IPS-20b (cell line): Measurements from ENCODE around the gene ACTA2.

Experiments
- H3K27ac ChIP-seq: one replicate; pipeline ENCODE4 v1.5.1; 2013; ENCODE audit warnings: low read length
- H3K27me3 ChIP-seq: 2 replicates; pipeline ENCODE4 v1.6.1; 2013; ENCODE audit warnings: mild to moderate bottlenecking, low read length, inconsistent platforms; ENCODE audit not compliant: insufficient read depth
- H3K36me3 ChIP-seq: 2 replicates; pipeline ENCODE4 v1.6.1; 2013; ENCODE audit warnings: low read depth, mild to moderate bottlenecking, inconsistent platforms, low read length, moderate library complexity; ENCODE audit not compliant: insufficient read depth
- H3K4me1 ChIP-seq: 2 replicates; pipeline ENCODE4 v1.6.1; 2013; ENCODE audit warnings: mild to moderate bottlenecking, control low read depth, inconsistent platforms, low read length, moderate library complexity; ENCODE audit not compliant: insufficient read depth
- H3K4me3 ChIP-seq: 2 replicates; pipeline ENCODE4 v1.5.1; 2013; ENCODE audit warnings: mild to moderate bottlenecking, low read length, inconsistent platforms
- H3K9ac ChIP-seq: 2 replicates; pipeline ENCODE4 v1.6.1; 2013; ENCODE audit warnings: low read depth, mild to moderate bottlenecking, inconsistent platforms, low read length, moderate library complexity
- H3K9me3 ChIP-seq: 2 replicates; pipeline ENCODE4 v1.6.1; 2013; ENCODE audit warnings: mild to moderate bottlenecking, low read depth, low read length, inconsistent platforms; ENCODE audit not compliant: insufficient read depth

ACTA2 gene

GRCh38 chr10:88952647-88953111 lies at the start of gene ACTA2:
Gene ACTA2 (minus strand): TSS chr10:88952773. CDS start chr10:88948930, 3,843 bp downstream.
- Histone ChIP-seq H3K27ac (no peak within 1 kb of the TSS), H3K9me3 (no peaks in the 10 kb centered on the region), H3K9ac (peak within 1 kb of the TSS; percentile 31; the same call in 1 of the 2 replicates), H3K4me1 (peaks cover 11% of the 10 kb centered on the region; the same call in 1 of the 2 replicates), H3K4me3 (no peak within 1 kb of the TSS), H3K27me3 (no peaks in the 10 kb centered on the region), H3K36me3 (no peaks in the 10 kb centered on the region)

- H3K4me1 ChIP-seq: peaks cover 6% of the 10 kb centered on the region; the same call in 1 of the 2 replicates
- H3K36me3 ChIP-seq: no peaks in the 10 kb centered on the region
- no peaks in the 10 kb centered on the region for H3K9me3 ChIP-seq
- H3K9ac ChIP-seq: no peak overlapping the region
- H3K27me3 ChIP-seq: no peaks in the 10 kb centered on the region
- H3K27ac ChIP-seq: no peak overlapping the region
- H3K4me3 ChIP-seq: no peak overlapping the region
Measured at GRCh38 chr10:89001729-89002072, 49.1 kb upstream of the ACTA2 start.

- Histone ChIP-seq H3K4me1 (peaks cover 6% of the 10 kb centered on the region; the same call in 1 of the 2 replicates), H3K4me3 (no peak overlapping the region), H3K9me3 (no peaks in the 10 kb centered on the region), H3K36me3 (no peaks in the 10 kb centered on the region), H3K27me3 (no peaks in the 10 kb centered on the region), H3K9ac (no peak overlapping the region), H3K27ac (no peak overlapping the region)
Measured at GRCh38 chr10:89001024-89001728, 48.6 kb upstream of the ACTA2 start.

GRCh38 chr10:88999625-89000024 lies 47.1 kb upstream of the ACTA2 start:
- H3K9ac ChIP-seq: no peak overlapping the region
- H3K4me1 ChIP-seq: peaks cover 6% of the 10 kb centered on the region; the same call in 1 of the 2 replicates
- H3K4me3 ChIP-seq: no peak overlapping the region
- H3K9me3 ChIP-seq: no peaks in the 10 kb centered on the region
- H3K36me3 ChIP-seq: no peaks in the 10 kb centered on the region
- H3K27me3 ChIP-seq: no peaks in the 10 kb centered on the region
- no peak overlapping the region for H3K27ac ChIP-seq

- Histone ChIP-seq H3K27me3 (peaks cover 4% of the 10 kb centered on the region), H3K4me3 (no peak overlapping the region), H3K9ac (no peak overlapping the region), H3K36me3 (no peaks in the 10 kb centered on the region), H3K9me3 (no peaks in the 10 kb centered on the region), H3K4me1 (peaks cover 12% of the 10 kb centered on the region; the same call in 1 of the 2 replicates), H3K27ac (no peak overlapping the region)
Measured at GRCh38 chr10:88996927-88997326, 44.4 kb upstream of the ACTA2 start.

DNA sequence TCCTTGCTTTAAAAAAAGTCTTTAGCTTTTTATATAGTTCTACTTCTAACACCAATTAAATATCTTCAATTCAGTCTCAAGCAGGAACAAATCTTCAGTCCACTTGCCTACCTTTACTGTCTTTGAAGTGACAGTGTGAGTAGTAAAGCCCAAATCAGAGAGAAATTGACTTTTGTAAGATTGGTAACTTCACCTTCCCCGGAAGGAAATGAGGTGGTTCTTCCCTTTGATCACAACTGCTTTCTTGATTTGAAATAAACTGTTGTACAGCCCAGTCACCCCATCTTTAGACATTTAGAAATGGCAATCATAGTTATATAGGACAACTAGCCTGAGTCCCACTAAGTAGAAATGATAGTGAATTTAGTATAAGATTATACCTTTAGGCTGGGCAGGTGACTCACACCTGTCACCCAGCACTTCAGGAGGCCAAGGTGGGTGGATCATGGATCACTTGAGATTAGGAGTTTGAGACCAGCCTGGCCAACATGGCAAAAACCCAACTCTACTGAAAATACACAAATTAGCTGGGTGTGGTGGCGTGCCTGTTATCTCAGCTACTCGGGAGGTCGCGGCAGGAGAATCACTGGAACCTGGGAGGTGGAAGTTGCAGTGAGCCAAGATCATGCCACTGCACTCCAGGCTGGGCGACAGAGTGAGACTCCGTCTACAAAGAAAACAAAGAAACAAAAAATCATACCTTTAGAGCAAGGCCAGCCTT lies 42.7 kb upstream of the ACTA2 start:
- Histone ChIP-seq H3K9me3 (no peaks in the 10 kb centered on the region), H3K27ac (no peak overlapping the region), H3K4me3 (no peak overlapping the region), H3K36me3 (no peaks in the 10 kb centered on the region), H3K27me3 (peaks cover 20% of the 10 kb centered on the region), H3K9ac (no peak overlapping the region), H3K4me1 (peaks cover 6% of the 10 kb centered on the region; the same call in 1 of the 2 replicates)

DNA sequence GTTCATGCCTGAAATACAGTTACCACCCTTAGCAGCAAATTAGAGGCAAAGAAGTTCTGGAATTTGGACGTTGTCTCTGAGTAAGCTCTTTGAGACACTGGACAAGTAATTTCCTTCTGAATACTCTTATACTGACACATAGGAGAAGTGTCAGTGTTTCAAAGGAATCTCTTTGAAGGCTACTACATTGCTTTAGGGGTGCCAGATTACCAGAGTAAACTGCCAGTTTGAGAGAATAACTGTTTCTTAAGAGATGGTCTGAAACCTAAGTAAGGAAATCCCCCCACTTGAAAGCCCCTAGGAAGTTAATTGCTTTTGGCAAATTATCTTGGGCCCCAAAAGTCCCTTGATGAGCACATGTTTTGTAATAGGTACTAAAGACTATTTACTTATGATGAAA lies 41.4 kb upstream of the ACTA2 start:
- Histone ChIP-seq H3K9ac (no peak overlapping the region), H3K9me3 (no peaks in the 10 kb centered on the region), H3K4me1 (peaks cover 6% of the 10 kb centered on the region; the same call in 1 of the 2 replicates), H3K4me3 (no peak overlapping the region), H3K27me3 (peaks cover 33% of the 10 kb centered on the region), H3K36me3 (no peaks in the 10 kb centered on the region), H3K27ac (no peak overlapping the region)

DNA sequence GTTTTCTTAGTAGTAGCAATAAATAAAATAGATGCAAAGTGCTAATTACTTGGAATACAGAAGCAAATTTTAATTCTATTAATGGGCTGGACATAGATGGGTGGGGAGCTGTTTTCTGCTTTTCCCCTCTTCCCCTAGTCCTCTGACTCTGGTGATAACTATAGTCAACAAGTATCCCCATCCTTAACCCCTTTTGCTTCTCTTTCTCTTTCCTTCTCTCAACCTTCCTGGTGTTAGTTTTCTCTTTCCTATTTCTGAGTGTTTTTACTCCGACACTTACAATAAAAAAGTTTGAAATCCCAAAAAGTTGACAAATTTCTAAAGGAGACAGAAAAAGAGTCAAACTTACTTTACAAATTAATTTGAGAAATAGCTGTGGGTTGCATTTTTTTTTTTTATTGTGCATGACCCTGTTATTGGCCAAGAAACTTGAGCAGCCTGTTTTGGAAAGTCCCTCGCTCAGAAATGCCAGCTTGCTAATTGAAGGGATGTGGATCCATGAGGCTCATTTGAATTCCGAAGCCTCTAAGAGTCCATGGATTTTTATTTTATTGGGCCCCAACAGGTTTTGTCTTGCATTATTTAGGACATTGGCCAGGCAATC lies 40.5 kb upstream of the ACTA2 start:
- Histone ChIP-seq H3K36me3 (no peaks in the 10 kb centered on the region), H3K4me3 (peak overlapping the region; percentile 8; the same call in 1 of the 2 replicates), H3K4me1 (peaks cover 6% of the 10 kb centered on the region; the same call in 1 of the 2 replicates), H3K9ac (no peak overlapping the region; the same call in 1 of the 2 replicates), H3K27me3 (peaks cover 35% of the 10 kb centered on the region), H3K9me3 (no peaks in the 10 kb centered on the region), H3K27ac (no peak overlapping the region)

DNA sequence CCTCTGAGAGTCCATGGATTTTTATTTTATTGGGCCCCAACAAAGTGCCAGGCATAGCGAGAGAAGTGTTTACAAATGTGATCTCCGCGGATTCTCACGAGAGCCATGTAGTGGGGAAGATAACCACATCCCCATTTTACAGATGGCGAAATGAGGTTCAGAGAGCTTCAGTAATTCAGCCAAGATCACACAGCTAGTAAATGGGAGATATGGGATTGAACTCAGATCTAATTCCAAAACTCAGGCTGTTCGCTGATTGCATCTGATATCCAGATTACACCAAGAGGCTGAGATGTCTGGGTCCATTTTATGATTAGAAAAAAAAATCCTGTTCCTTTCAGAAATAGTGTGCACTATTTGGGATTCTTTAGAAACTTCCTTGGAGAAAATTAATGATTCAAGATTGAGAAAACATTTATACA lies 39.3 kb upstream of the ACTA2 start:
- H3K27ac ChIP-seq: no peak overlapping the region
- no peaks in the 10 kb centered on the region for H3K36me3 ChIP-seq
- H3K4me1 ChIP-seq: peaks cover 6% of the 10 kb centered on the region; the same call in 1 of the 2 replicates
- H3K27me3 ChIP-seq: peaks cover 35% of the 10 kb centered on the region
- no peaks in the 10 kb centered on the region for H3K9me3 ChIP-seq
- H3K9ac ChIP-seq: peak overlapping the region; percentile 72; the same call in 1 of the 2 replicates
- H3K4me3 ChIP-seq: peak overlapping the region; percentile 91

DNA sequence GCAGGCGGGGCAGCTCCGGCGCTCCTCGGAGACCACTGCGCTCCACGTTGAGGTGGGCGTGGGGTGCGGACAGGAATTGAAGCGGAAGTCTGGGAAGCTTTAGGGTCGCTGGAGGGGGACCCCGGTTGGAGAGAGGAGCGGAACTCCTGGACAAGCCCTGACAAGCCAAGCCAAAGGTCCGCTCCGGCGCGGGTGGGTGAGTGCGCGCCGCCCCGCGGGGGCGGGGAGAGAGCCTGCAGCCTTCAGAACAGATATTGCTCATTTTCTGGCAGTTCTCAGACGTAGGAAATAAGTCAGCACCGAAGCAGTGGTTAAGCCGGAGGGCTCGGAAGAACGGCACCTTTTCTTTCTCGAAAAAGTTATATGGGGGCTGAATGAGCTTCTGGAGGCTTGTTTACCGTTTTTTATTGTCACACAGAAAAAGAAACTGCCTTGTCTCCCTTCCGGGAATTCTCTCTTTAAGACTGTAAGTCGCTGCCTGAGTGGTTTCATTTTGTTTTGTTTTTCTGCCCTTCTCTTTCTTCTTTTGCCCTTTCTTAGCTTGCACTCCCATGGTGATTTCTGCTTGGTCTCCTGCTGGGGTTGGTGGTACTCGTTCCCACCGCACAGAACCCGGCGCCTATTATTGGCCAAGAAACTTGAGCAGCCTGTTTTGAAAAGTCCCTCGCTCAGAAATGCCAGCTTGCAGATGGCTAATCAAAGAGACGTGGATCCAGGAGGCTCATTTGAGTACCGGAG lies 38.8 kb upstream of the ACTA2 start:
- H3K27me3 ChIP-seq: peaks cover 35% of the 10 kb centered on the region
- H3K4me3 ChIP-seq: peak overlapping the region; percentile 91
- H3K27ac ChIP-seq: no peak overlapping the region
- no peaks in the 10 kb centered on the region for H3K36me3 ChIP-seq
- H3K4me1 ChIP-seq: peaks cover 6% of the 10 kb centered on the region; the same call in 1 of the 2 replicates
- peak overlapping the region; percentile 72; the same call in 1 of the 2 replicates for H3K9ac ChIP-seq
- H3K9me3 ChIP-seq: no peaks in the 10 kb centered on the region
